ENCODE data around the gene SNAI1. TPM values are rescaled to one million over a fixed set of nuclear protein-coding genes. Genes with fewer than 3 reads are reported as not detected.

Gene SNAI1
- total and polyA plus RNA-seq, 2 of the 4 experiments (the other 2 are of a cell fraction), result 0.54 to 13.7 TPM

DNA sequence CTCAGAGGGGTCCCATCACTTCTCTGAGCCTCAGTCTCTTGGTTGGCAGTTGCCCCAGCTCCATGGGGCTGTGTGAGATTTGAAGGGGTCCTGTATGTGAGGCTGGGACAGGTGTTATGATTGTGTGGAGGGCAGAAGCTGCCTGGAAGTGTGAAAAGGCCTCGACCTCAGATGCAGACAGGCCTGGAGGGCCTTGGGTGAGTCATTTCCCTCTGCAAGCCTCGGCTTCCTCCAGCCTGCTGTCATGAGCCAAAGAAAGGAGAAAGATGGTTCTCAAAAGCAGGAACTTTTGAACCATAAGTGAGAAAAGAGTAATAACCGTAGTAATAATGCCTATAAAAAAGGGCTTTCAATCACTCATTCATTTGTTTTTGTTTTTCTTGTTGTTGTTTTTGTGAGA, 37.5 kb downstream of the SNAI1 start:
- H2AK9ac ChIP-seq (replicated peaks; ENCODE audit: low read depth, low read length, poor library complexity), result no peak overlapping the region
- in situ Hi-C loops (cut with MboI; ENCODE audit: low sequenced_read_pairs), result no loop called here
- H3K4me3 ChIP-seq (ENCODE audit: insufficient read depth, low read depth, low read length), result no peak overlapping the region
- peak overlapping the region; percentile 51 for H2AFZ ChIP-seq (replicated peaks; ENCODE audit: low read length, poor library complexity)
- no TSS peak for BruUV-seq (replicated peaks)
- no peak overlapping the region for H2BK5ac ChIP-seq (ENCODE audit: low read depth, low read length, poor library complexity, severe bottlenecking)
- no peak overlapping the region for H3K56ac ChIP-seq (ENCODE audit: extremely low read depth, insufficient read depth, low read length)
- DNase-seq (peak; percentile 38), ATAC-seq (ENCODE audit: low read depth) (peak; percentile 53; the same call in 1 of the 2 replicates)
- H3K27me3 ChIP-seq (ENCODE audit: control insufficient read depth, insufficient read depth, low read length), result no peaks in the 10 kb centered on the region
- H2AK5ac ChIP-seq (ENCODE audit: low read depth, low read length), result no peak overlapping the region
- no peaks in the 10 kb centered on the region for H3K9me1 ChIP-seq (ENCODE audit: insufficient read depth, low read length)
- no peak overlapping the region for H3K23ac ChIP-seq (ENCODE audit: low read depth, low read length)
- H2BK20ac ChIP-seq (ENCODE audit: low read depth, low read length), result no peak overlapping the region
- no peaks in the 10 kb centered on the region for H3K9me3 ChIP-seq (ENCODE audit: control insufficient read depth, insufficient read depth, low read length)
- no peak overlapping the region for H4K91ac ChIP-seq (ENCODE audit: insufficient read depth, low read depth, low read length)
- no peak overlapping the region for H4K8ac ChIP-seq (ENCODE audit: low read depth in 2 of 2, low read length in 2 of 2)
- no peak overlapping the region for H3K4ac ChIP-seq (ENCODE audit: low read depth, low read length)
- ChIA-PET POLR2A (ENCODE audit: unreplicated experiment) (no interaction called here), CTCF (no interaction called here)
- intact Hi-C loops (cut with micrococcal nuclease), result no loop called here
- H2BK15ac ChIP-seq (ENCODE audit: low read depth, low read length), result no peak overlapping the region
- H2BK120ac ChIP-seq (ENCODE audit: low read depth, low read length), result no peak overlapping the region
- H3K79me1 ChIP-seq (ENCODE audit: low read depth in 1 of 2, low read length in 2 of 2), result no peaks in the 10 kb centered on the region
- no peaks in the 10 kb centered on the region for H3K4me1 ChIP-seq (ENCODE audit: control insufficient read depth, insufficient read depth, low read length)
- dilution Hi-C loops (cut with HindIII; ENCODE audit: low sequenced_read_pairs, unreplicated experiment), result no loop called here
- peak; percentile 38 for TF ChIP-seq RCOR1 (IDR thresholded peaks at IDR 0.05; ENCODE audit: insufficient replicate concordance, low read length)
- no peak for TF ChIP-seq MXI1 (IDR thresholded peaks at IDR 0.05; ENCODE audit: borderline replicate concordance, low read depth, low read length)
- TF ChIP-seq SMC3 (IDR thresholded peaks at IDR 0.05; ENCODE audit: low read depth, low read length), result no peak
- no peak for TF ChIP-seq RAD21 (IDR thresholded peaks at IDR 0.05; ENCODE audit: low read length)
- TF ChIP-seq BHLHE40 (IDR thresholded peaks at IDR 0.05; ENCODE audit: low read depth, low read length), result no peak
- no peak overlapping the region for H4K5ac ChIP-seq (ENCODE audit: low read depth, low read length)
- no peak overlapping the region for H3K14ac ChIP-seq (replicated peaks; ENCODE audit: low read depth, low read length)
- no CpG with 5 or more reads among the region's 3 CpGs for WGBS, 2 experiments (ENCODE audit: extremely low coverage in 2 of 2, insufficient read length in 1 of 2)
- no peaks in the 10 kb centered on the region for H4K20me1 ChIP-seq (ENCODE audit: insufficient read depth, low read length)
- H3K9ac ChIP-seq (ENCODE audit: low read depth, low read length), result no peak overlapping the region
- H3K36me3 ChIP-seq (ENCODE audit: control insufficient read depth, insufficient read depth, low read length), result no peaks in the 10 kb centered on the region
- H3K18ac ChIP-seq (ENCODE audit: low read depth, low read length), result no peak overlapping the region
- H3K27ac ChIP-seq (ENCODE audit: insufficient read depth, low read length), result no peak overlapping the region
- no peak overlapping the region for H3K4me2 ChIP-seq (ENCODE audit: low read depth, low read length)

Data from IMR-90 (cell line).